AG09319 (cell line): ENCODE measurements around the gene KDF1.
A peak's percentile ranks its signal among the peaks of the same experiment; 100 is the strongest.
"Not testable (repeated sequence)": the region's sequence is repeated elsewhere in the genome, so short reads cannot be mapped to it uniquely, and the experiment has no call there.

Source experiments
- DNase-seq: peaks from one replicate; pipeline ENCODE4 v3.0.0-alpha.2; 2010; ENCODE audit warnings: low read depth; ENCODE audit errors: extremely low read depth
- TF ChIP-seq, protein P1 (sequence below): IDR thresholded peaks from 2 replicates; pipeline ENCODE4 v1.5.1; 2011; ENCODE audit warnings: low read depth, mild to moderate bottlenecking, inconsistent platforms, low read length, moderate library complexity

The KDF1 gene

GRCh38 chr1:26991310-26992116, 31.2 kb upstream of the KDF1 start:
- TF ChIP-seq, protein P1, sequence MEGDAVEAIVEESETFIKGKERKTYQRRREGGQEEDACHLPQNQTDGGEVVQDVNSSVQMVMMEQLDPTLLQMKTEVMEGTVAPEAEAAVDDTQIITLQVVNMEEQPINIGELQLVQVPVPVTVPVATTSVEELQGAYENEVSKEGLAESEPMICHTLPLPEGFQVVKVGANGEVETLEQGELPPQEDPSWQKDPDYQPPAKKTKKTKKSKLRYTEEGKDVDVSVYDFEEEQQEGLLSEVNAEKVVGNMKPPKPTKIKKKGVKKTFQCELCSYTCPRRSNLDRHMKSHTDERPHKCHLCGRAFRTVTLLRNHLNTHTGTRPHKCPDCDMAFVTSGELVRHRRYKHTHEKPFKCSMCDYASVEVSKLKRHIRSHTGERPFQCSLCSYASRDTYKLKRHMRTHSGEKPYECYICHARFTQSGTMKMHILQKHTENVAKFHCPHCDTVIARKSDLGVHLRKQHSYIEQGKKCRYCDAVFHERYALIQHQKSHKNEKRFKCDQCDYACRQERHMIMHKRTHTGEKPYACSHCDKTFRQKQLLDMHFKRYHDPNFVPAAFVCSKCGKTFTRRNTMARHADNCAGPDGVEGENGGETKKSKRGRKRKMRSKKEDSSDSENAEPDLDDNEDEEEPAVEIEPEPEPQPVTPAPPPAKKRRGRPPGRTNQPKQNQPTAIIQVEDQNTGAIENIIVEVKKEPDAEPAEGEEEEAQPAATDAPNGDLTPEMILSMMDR, result peak; percentile 1; the same call in 1 of the 2 replicates
- DNase-seq, result no peak

GRCh38 chr1:26989403-26990109, 29.3 kb upstream of the KDF1 start:
- DNase-seq, result not testable (repeated sequence)

GRCh38 chr1:26986658-26987057, 26.4 kb upstream of the KDF1 start:
- TF ChIP-seq, protein P1, result no peak
- DNase-seq, result no peak

DNA sequence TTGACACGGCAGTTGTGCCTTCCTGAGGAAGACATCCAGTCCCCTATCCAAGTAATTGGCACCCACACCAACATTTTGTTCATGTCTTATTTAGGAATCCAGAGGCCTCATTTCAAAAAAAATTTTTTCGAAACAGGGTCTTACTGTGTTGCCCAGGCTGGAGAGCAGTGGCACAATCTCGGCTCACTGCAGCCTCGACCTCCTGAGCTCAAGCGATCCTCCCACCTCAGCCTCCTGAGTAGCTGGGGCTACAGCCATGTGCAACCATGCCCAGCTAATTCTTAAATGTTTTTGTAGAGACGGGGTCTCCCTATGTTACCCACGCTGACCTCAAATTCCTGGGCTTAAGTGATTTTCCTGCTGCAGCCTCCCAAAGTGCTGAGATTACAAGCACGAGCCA, 24.0 kb upstream of the KDF1 start:
- TF ChIP-seq, protein P1, result no peak
- no peak for DNase-seq

- TF ChIP-seq, protein P1, result no peak
- DNase-seq, result no peak
Measured at GRCh38 chr1:26983863-26984262, 23.6 kb upstream of the KDF1 start.

- DNase-seq, result no peak
- TF ChIP-seq, protein P1, result no peak
Measured at GRCh38 chr1:26981146-26981846, 21.0 kb upstream of the KDF1 start.

GRCh38 chr1:26978901-26979300, 18.6 kb upstream of the KDF1 start:
- TF ChIP-seq, protein P1, result no peak
- DNase-seq, result no peak
